Activated naive CD8-positive, alpha-beta T cell treated with anti-CD3 and anti-CD28 coated beads, Interleukin-2, amount 10 ng/mL, durations not matched to agents 7 days and 5 days (primary cell): Measurements from ENCODE around the gene KLHL12. TPM values are rescaled to one million over a fixed set of nuclear protein-coding genes. Genes with fewer than 3 reads are reported as not detected.
"Not testable (repeated sequence)": the region's sequence is repeated elsewhere in the genome, so short reads cannot be mapped to it uniquely, and the experiment has no call there.

Experiments used
- ATAC-seq: fragments of 150-1000 bp; cut with Tn5 transposase; one replicate; pipeline ENCODE4 v1.10.0; 2021; ENCODE audit warnings: low read depth, moderate library complexity
- POLR2A ChIA-PET: fragments of 350-600 bp; sonication (Branson Sonifier 250); formaldehyde crosslinking; loops from one replicate; lab custom pipeline; 2021; ENCODE audit warnings: antibody characterized with exemption; lab: Charles Lee
- DNase-seq: peaks from one replicate; pipeline ENCODE4 v3.0.0; 2021
- H3K27ac Mint-ChIP-seq: one replicate; pipeline ENCODE4 v1.8.0; 2022; ENCODE audit warnings: mild to moderate bottlenecking, mixed read lengths
- H3K27me3 Mint-ChIP-seq: one replicate; pipeline ENCODE4 v1.8.0; 2022; ENCODE audit warnings: mild to moderate bottlenecking, moderate library complexity, mixed read lengths
- H3K36me3 Mint-ChIP-seq: one replicate; pipeline ENCODE4 v1.8.0; 2021; ENCODE audit warnings: mild to moderate bottlenecking, mixed read lengths
- H3K4me1 Mint-ChIP-seq: one replicate; pipeline ENCODE4 v1.8.0; 2021; ENCODE audit warnings: mixed read lengths
- H3K4me3 Mint-ChIP-seq: one replicate; pipeline ENCODE4 v1.8.0; 2022; ENCODE audit warnings: mild to moderate bottlenecking, moderate library complexity, mixed read lengths
- H3K9me3 Mint-ChIP-seq: one replicate; pipeline ENCODE4 v1.8.0; 2021; ENCODE audit warnings: mixed read lengths
- total RNA-seq, 2 experiments: library from RNA; stranded (reverse); gene quantifications; one replicate each; pipeline ENCODE4 v1.2.3, GENCODE V29; 2021

The KLHL12 gene
- total RNA-seq, 2 experiments from 2014 or later: 30.1 to 30.5 TPM

DNA sequence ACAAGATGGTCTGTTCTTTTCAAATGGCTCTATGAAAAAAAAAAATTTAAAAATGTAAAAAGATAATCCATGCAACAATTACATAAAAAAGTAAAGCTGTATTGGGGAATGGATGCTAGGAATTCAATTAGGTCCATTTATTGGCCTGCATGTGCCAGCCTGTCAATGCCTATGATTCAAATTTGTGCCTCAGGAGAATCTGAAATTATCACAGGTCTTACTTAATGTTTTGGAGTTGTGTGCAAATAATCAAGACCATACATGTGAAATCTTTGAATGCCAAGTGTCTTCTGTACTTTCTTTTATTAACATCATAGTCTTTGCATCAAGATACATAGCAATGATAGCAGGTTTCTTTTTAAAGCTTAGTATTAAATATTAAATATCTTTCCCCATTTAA lies 13.5 kb upstream of the KLHL12 start:
- H3K36me3 Mint-ChIP-seq: peaks cover 25% of the 10 kb centered on the region
- no peak for DNase-seq
- no peak for ATAC-seq
- H3K9me3 Mint-ChIP-seq: no peaks in the 10 kb centered on the region
- H3K27me3 Mint-ChIP-seq: peaks cover 4% of the 10 kb centered on the region
- POLR2A ChIA-PET: no interaction called here
- H3K4me1 Mint-ChIP-seq: no peaks in the 10 kb centered on the region
- H3K27ac Mint-ChIP-seq: no peak overlapping the region
- no peak overlapping the region for H3K4me3 Mint-ChIP-seq

DNA sequence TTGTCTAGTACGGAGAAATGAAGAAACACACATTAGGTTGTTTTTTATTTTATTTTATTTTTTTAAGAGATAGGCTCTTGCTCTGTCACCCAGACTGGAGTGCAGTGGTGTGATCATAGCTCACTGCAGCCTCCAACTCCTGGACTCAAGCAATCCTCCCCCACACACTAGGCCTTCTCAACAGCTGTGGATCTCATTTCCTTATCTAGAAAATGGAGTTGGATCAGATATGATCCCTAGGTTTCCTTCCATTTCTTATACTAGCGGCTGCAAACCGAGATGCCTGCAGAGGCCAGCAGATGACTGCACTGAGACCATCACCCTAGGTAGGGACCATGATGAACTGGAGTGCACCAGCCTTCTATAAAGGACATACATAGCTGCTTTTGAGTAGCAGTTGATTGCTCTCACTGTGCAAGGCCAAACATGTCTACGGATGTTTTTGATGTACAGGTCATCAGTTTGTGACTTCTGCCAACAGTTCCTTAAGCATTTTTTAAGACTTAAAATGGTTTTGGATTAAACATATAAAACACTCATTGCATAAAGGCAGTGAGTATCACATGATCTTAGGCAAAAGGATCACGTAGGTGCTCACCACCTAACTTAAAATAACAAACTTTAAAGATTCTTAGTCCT lies 11.4 kb upstream of the KLHL12 start:
- Mint-ChIP-seq H3K4me3 (no peak overlapping the region), H3K4me1 (no peaks in the 10 kb centered on the region), H3K27ac (no peak overlapping the region), H3K27me3 (peaks cover 23% of the 10 kb centered on the region), H3K36me3 (peaks cover 15% of the 10 kb centered on the region), H3K9me3 (no peaks in the 10 kb centered on the region)
- ATAC-seq: no peak
- no peak for DNase-seq
- POLR2A ChIA-PET: no interaction called here

DNA sequence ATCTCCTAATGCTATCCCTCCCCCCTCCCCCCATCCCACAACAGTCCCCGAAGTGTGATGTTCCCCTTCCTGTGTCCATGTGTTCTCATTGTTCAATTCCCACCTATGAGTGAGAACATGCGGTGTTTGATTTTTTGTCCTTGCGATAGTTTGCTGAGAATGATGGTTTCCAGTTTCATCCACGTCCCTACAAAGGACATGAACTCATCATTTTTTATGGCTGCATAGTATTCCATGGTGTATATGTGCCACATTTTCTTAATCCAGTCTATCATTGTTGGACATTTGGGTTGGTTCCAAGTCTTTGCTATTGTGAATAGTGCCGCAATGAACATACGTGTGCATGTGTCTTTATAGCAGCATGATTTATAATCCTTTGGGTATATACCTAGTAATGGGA lies 9.4 kb upstream of the KLHL12 start:
- POLR2A ChIA-PET, DNase-seq, H3K36me3 Mint-ChIP-seq, H3K9me3 Mint-ChIP-seq, H3K4me3 Mint-ChIP-seq, H3K27ac Mint-ChIP-seq, H3K4me1 Mint-ChIP-seq, ATAC-seq: not testable (repeated sequence)
- peaks cover 24% of the 10 kb centered on the region for H3K27me3 Mint-ChIP-seq

DNA sequence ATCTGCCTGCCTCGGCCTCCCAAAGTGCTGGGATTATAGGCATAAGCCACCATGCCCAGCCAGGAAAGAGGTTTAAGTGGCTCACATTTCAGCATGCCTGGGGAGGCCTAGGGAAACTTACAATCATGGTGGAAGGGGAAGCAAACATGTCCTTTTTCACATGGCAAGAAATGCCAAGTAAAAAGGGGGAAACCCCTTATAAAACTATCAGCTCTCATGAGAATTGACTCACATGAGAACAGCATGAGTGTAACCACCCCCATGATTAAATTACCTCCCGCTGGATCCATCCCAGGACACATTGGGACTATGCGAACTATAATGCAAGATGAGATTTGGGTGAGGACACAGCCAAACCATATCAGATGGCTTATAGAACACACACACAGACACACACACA lies 8.8 kb upstream of the KLHL12 start:
- ATAC-seq (no peak), DNase-seq (no peak)
- POLR2A ChIA-PET: no interaction called here
- H3K4me1 Mint-ChIP-seq: no peaks in the 10 kb centered on the region
- peaks cover 1% of the 10 kb centered on the region for H3K9me3 Mint-ChIP-seq
- peaks cover 3% of the 10 kb centered on the region for H3K36me3 Mint-ChIP-seq
- no peak overlapping the region for H3K4me3 Mint-ChIP-seq
- H3K27ac Mint-ChIP-seq: no peak overlapping the region
- H3K27me3 Mint-ChIP-seq: peaks cover 24% of the 10 kb centered on the region

DNA sequence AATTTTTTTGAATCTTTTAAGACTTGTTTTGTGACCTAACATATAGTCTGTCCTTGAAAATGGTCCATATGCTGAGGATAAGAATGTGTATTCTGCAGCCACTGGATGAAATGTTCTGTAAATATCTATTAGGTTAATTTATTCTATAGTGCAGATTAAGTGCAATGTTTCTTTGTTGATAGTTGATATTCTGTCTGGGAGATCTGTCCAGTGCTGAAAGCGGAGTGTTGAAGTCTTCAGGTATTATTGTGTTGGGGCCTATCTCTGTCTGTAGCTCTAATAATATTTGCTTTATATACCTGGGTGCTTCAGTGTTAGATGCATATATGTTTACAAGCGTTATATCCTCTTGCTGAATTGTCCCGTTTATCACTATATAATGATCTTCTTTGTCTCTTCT lies 7.7 kb upstream of the KLHL12 start:
- H3K4me1 Mint-ChIP-seq: no peaks in the 10 kb centered on the region
- DNase-seq (no peak), ATAC-seq (no peak)
- H3K27me3 Mint-ChIP-seq: peaks cover 26% of the 10 kb centered on the region
- peaks cover 1% of the 10 kb centered on the region for H3K9me3 Mint-ChIP-seq
- H3K4me3 Mint-ChIP-seq: no peak overlapping the region
- H3K27ac Mint-ChIP-seq: no peak overlapping the region
- H3K36me3 Mint-ChIP-seq: peaks cover 3% of the 10 kb centered on the region
- POLR2A ChIA-PET: no interaction called here

DNA sequence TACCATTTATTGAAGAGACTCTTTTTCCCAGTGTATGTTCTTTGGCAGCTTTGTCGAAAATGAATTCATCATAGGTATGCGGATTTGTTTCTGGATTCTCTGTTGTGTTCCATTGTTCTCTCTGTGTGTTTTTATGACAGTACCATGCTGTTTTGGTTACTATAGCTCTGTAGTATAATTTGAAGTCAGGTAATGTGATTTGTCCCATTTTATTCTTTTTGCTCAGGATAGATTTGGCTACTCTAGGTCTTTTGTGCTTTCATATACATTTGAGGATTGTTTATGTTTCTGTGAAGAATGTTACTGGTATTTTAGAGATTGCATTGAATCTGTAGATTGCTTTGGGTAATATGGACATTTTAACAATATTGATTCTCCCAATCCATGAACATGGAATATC lies 5.4 kb upstream of the KLHL12 start:
- POLR2A ChIA-PET: no interaction called here
- ATAC-seq (no peak), DNase-seq (no peak)
- Mint-ChIP-seq H3K9me3 (peaks cover 1% of the 10 kb centered on the region), H3K27me3 (peaks cover 26% of the 10 kb centered on the region), H3K27ac (no peak overlapping the region), H3K36me3 (no peaks in the 10 kb centered on the region), H3K4me3 (no peak overlapping the region), H3K4me1 (no peaks in the 10 kb centered on the region)

DNA sequence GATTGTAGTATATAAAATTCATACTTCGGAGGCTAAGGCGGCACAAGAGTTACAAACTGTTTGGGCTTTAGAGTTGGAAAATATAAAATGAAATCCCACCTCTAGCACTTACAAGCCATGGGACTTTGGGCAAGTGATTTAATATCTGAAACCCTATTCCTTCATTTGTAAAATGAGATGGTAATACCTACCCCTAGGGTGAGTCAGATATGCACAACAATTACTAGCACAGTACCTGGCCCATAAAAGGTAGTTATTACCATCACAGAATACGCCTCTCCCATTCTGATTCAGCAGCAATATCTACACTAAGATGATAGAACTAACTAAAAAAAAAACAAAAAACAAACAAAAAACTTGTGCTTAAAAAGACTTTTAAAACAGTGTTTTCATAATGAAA lies 3.5 kb downstream of the KLHL12 start:
- ATAC-seq: no peak
- Mint-ChIP-seq H3K4me1 (peaks cover 19% of the 10 kb centered on the region), H3K9me3 (no peaks in the 10 kb centered on the region), H3K4me3 (no peak overlapping the region), H3K36me3 (peaks cover 15% of the 10 kb centered on the region), H3K27ac (no peak overlapping the region), H3K27me3 (no peaks in the 10 kb centered on the region)
- DNase-seq: no peak
- POLR2A ChIA-PET: no interaction called here

DNA sequence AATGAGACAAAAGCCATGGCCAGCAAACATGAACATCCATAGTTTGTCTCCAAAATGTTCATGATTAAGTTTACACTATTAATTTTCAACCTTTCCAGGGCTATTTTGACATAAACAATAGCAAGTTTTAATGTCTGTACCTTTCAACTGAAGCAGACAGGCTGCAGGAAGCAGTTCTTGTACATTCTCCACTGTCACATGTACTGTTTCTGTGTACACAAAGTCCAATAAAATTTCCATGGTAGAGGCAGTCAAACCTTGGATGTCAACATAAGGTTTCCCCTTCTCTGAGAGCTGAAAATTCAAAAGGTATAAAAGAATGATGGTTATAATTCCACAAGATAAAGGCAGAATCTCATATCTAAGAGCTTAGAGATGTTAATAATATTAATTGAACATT lies 7.4 kb downstream of the KLHL12 start:
- Mint-ChIP-seq H3K36me3 (peaks cover 21% of the 10 kb centered on the region), H3K4me1 (peaks cover 8% of the 10 kb centered on the region), H3K27me3 (no peaks in the 10 kb centered on the region), H3K9me3 (no peaks in the 10 kb centered on the region), H3K27ac (no peak overlapping the region), H3K4me3 (no peak overlapping the region)
- POLR2A ChIA-PET: no interaction called here
- no peak for DNase-seq
- no peak for ATAC-seq

DNA sequence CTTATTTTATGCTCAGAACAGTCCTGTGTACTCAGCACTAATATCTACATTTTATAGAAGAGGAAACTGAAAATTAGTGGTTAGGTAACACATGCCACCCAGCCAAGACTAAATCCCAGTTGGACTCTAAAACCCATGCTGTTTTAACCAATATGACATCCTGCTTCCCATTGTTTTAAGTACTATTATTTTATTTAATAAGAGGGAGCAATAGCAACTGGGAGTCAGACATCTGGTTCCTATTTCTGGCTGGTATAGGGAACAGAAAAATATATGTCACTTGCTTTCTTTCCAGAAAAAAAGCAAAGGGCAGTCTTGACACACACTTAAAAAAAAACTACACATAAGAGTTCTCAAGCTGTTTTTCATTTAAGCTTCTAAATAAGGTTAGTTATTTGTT lies 11.9 kb downstream of the KLHL12 start:
- peaks cover 30% of the 10 kb centered on the region for H3K36me3 Mint-ChIP-seq
- no peak for ATAC-seq
- H3K27ac Mint-ChIP-seq: no peak overlapping the region
- POLR2A ChIA-PET: no interaction called here
- H3K4me1 Mint-ChIP-seq: peaks cover 13% of the 10 kb centered on the region
- no peaks in the 10 kb centered on the region for H3K9me3 Mint-ChIP-seq
- DNase-seq: no peak
- H3K4me3 Mint-ChIP-seq: no peak overlapping the region
- H3K27me3 Mint-ChIP-seq: no peaks in the 10 kb centered on the region

DNA sequence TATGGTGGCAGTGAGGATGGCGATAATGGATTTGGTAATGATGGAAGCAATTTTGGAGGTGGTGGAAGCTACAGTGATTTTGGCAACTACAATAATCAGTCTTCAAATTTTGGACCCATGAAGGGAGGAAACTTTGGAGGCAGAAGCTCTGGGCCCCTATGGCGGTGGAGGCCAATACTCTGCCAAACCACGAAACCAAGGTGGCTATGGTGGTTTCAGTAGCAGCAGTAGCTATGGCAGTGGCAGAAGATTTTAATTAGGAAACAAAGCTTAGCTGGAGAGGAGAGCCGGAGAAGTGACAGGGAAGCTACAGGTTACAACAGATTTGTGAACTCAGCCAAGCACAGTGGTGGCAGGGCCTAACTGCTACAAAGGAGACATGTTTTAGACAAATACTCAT lies 14.6 kb downstream of the KLHL12 start:
- ATAC-seq, H3K9me3 Mint-ChIP-seq, DNase-seq, H3K27me3 Mint-ChIP-seq, POLR2A ChIA-PET: not testable (repeated sequence)
- Mint-ChIP-seq H3K27ac (peak overlapping the region; percentile 14), H3K4me3 (peak overlapping the region; percentile 8), H3K36me3 (peaks cover 24% of the 10 kb centered on the region), H3K4me1 (peaks cover 13% of the 10 kb centered on the region)

DNA sequence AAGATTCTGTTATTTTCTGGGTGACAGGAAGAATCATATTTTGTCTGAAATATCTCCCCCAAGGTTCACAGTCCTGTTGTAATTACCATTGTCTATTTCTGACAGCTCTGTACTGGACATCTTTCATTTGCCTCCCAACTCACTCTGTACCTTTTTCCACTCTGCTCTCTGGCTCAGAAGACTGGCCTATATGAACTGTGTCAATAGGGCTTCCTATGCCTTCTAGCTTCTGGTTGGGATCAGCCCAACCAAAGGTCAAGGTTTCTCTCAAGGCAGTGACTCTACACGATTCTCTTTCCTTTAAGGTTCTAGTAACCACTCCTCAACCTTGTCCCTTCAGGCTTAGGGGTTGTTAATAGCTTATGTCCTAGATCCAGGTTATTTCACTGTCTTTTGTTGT lies 17.5 kb downstream of the KLHL12 start:
- DNase-seq (no peak), ATAC-seq (no peak)
- POLR2A ChIA-PET: no interaction called here
- H3K4me3 Mint-ChIP-seq: no peak overlapping the region
- H3K27ac Mint-ChIP-seq: no peak overlapping the region
- H3K4me1 Mint-ChIP-seq: peaks cover 13% of the 10 kb centered on the region
- H3K9me3 Mint-ChIP-seq: no peaks in the 10 kb centered on the region
- no peaks in the 10 kb centered on the region for H3K27me3 Mint-ChIP-seq
- peaks cover 26% of the 10 kb centered on the region for H3K36me3 Mint-ChIP-seq

DNA sequence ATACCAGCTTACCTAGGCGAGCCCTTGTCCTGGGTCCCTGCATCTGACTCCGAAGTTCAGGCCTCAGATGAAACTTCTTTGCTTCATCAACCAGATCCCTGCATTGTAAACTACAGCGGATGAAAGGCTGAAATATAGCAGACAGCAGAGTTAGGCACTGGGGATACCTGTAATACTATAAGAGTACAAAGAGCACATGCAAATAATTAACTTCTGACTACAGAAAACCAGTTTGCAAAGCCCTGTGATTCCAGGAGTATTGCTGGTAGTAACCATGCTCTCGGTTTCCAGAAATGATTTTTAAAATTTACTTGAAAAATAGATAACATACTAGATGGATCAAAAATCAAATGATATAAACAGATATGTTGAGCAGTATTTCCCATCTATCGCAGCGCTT lies 18.0 kb downstream of the KLHL12 start:
- no peaks in the 10 kb centered on the region for H3K9me3 Mint-ChIP-seq
- ATAC-seq (no peak), DNase-seq (no peak)
- H3K27me3 Mint-ChIP-seq: no peaks in the 10 kb centered on the region
- no peak overlapping the region for H3K4me3 Mint-ChIP-seq
- peaks cover 11% of the 10 kb centered on the region for H3K4me1 Mint-ChIP-seq
- no peak overlapping the region for H3K27ac Mint-ChIP-seq
- POLR2A ChIA-PET: no interaction called here
- peaks cover 24% of the 10 kb centered on the region for H3K36me3 Mint-ChIP-seq

DNA sequence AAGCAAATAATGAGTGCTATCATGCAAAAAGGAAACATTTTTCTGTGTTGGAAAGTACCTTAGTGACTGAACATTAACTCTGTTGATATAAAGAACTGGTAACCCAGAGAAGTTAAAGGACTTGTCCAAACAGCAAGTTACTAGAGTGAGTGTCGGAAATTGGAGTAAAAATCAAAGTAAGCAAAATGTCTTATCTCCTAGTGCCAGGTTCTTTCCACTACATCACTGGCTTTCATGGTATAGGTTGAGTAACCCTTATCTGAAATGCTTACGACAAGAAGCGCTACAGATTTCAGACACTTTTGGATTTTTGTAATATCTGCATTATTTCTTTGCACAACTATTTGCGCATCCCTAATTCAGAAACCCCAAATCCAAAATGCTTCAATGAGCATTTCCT lies 21.7 kb downstream of the KLHL12 start:
- no peaks in the 10 kb centered on the region for H3K27me3 Mint-ChIP-seq
- ATAC-seq (no peak), DNase-seq (no peak)
- H3K4me3 Mint-ChIP-seq: no peak overlapping the region
- no peaks in the 10 kb centered on the region for H3K4me1 Mint-ChIP-seq
- POLR2A ChIA-PET: no interaction called here
- H3K27ac Mint-ChIP-seq: no peak overlapping the region
- H3K36me3 Mint-ChIP-seq: peaks cover 19% of the 10 kb centered on the region
- no peaks in the 10 kb centered on the region for H3K9me3 Mint-ChIP-seq

DNA sequence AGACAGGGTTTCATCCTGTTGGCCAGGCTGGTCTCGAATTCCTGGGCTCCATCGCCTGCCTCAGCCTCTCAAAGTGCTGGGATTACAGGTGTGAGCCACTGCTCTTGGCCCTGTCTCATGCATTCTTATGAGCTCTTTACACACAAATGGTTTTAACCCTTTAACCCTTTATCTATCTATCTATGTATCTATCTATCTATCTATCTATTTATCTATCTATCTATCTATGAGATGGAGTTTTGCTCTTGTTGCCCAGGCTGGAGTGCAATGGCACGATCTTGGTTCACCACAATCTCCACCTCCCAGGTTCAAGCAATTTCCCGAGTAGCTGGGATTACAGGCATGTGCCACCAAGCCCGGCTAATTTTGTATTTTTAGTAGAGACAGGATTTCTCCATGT lies 23.2 kb downstream of the KLHL12 start:
- H3K4me3 Mint-ChIP-seq, DNase-seq, ATAC-seq, H3K27me3 Mint-ChIP-seq, H3K4me1 Mint-ChIP-seq, POLR2A ChIA-PET, H3K9me3 Mint-ChIP-seq, H3K27ac Mint-ChIP-seq: not testable (repeated sequence)
- peaks cover 17% of the 10 kb centered on the region for H3K36me3 Mint-ChIP-seq

DNA sequence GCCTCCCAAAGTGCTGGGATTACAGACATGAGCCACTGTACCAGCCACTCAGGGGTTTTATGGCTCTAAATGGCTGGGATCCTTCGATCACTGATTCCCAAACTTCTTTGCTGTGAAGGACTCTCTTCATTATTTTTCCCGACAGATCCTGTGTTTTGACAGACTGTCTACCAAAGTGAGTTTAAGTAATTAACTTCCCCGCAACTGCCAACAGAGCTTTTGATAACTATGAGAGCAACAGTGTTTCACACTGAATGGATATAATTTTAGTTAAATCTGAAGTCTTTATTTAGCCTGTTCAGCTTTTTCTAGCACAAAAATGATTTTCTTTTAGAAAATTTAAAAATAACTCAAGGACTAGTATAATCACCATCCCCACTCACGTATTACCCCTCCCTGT lies 25.5 kb downstream of the KLHL12 start:
- Mint-ChIP-seq H3K27ac (no peak overlapping the region), H3K4me3 (no peak overlapping the region), H3K36me3 (peaks cover 24% of the 10 kb centered on the region), H3K27me3 (no peaks in the 10 kb centered on the region), H3K9me3 (no peaks in the 10 kb centered on the region), H3K4me1 (no peaks in the 10 kb centered on the region)
- DNase-seq (no peak), ATAC-seq (no peak)
- POLR2A ChIA-PET: no interaction called here
